MCF 10A (cell line): ENCODE measurements around the gene UNC13B. TPM values are rescaled to one million over a fixed set of nuclear protein-coding genes. Genes with fewer than 3 reads are reported as not detected.

Experiments
- BruUV-seq: library from RNA; stranded (reverse); fragments of 400-500 nt; replicated peaks from 2 replicates; lab custom pipeline; 2021; lab: Mats Ljungman, UMichigan
- CTCF ChIA-PET: fragments of 300-600 bp; sonication (Branson Sonifier 250); formaldehyde crosslinking; extraction: SDS; loops from one replicate; lab custom pipeline; 2021; ENCODE audit warnings: antibody characterized with exemption, inconsistent platforms; lab: Yijun Ruan, JAX
- POLR2A ChIA-PET: fragments of 300-600, 350-650 bp; sonication (Branson Sonifier 250); formaldehyde crosslinking; extraction: SDS; loops from one replicate; lab custom pipeline; 2020; ENCODE audit warnings: antibody characterized with exemption, inconsistent platforms; lab: Yijun Ruan, JAX
- DNase-seq: peaks from one replicate; pipeline ENCODE4 v3.0.0-alpha.2; 2018; ENCODE audit not compliant: unreplicated experiment
- H3K27ac Mint-ChIP-seq: one replicate; pipeline ENCODE4 v1.8.0; 2022; ENCODE audit warnings: mild to moderate bottlenecking, low read depth, mixed read lengths; ENCODE audit not compliant: unreplicated experiment
- H3K27me3 Mint-ChIP-seq: one replicate; pipeline ENCODE4 v1.8.0; 2022; ENCODE audit warnings: mixed read lengths; ENCODE audit not compliant: insufficient read depth, unreplicated experiment
- H3K36me3 Mint-ChIP-seq: one replicate; pipeline ENCODE4 v1.8.0; 2022; ENCODE audit warnings: mild to moderate bottlenecking, moderate library complexity, mixed read lengths; ENCODE audit not compliant: insufficient read depth, unreplicated experiment
- H3K4me1 Mint-ChIP-seq: one replicate; pipeline ENCODE4 v1.8.0; 2022; ENCODE audit warnings: mixed read lengths; ENCODE audit not compliant: insufficient read depth, unreplicated experiment
- H3K4me3 Mint-ChIP-seq: one replicate; pipeline ENCODE4 v1.8.0; 2022; ENCODE audit warnings: mild to moderate bottlenecking, moderate library complexity, mixed read lengths; ENCODE audit not compliant: unreplicated experiment
- H3K9me3 Mint-ChIP-seq: one replicate; pipeline ENCODE4 v1.8.0; 2022; ENCODE audit warnings: mixed read lengths; ENCODE audit not compliant: unreplicated experiment
- intact Hi-C: fragments of 100-400 bp; cut with micrococcal nuclease; formaldehyde crosslinking; loops from 2 replicates; pipeline ENCODE4 v1.14.1; 2022
- total RNA-seq: library from RNA; stranded (reverse); gene quantifications from 2 replicates; pipeline ENCODE4 v1.2.3, GENCODE V29; 2022
- TF ChIP-seq, protein P1 (sequence below): fragments of 200-600 bp; IDR thresholded peaks from one replicate; pipeline ENCODE4 v1.8.0; 2022; ENCODE audit warnings: antibody characterized with exemption, mild to moderate bottlenecking; ENCODE audit not compliant: unreplicated experiment

Gene UNC13B
- total RNA-seq, 1 experiment from 2014 or later: 22.9 TPM

DNA sequence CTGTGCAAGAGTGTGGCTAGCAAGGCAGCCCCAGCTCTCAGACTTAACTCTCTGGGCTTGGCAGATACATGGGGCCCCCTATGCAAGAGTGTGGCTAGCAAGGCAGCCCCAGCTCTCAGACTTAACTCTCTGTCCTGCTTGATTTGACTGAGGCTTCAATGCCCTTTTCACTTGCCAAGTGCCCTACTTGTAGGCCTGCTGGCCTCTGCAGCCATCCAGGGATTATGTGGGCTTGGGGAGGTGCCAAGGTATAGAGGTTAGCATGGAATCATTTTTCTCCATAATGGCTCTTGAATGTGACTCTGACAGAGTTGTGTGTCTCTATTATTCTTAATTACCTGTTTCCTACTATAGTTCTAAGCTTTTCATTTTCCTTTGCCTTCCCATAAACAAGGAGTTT lies 212.6 kb downstream of the UNC13B start:
- Mint-ChIP-seq H3K4me3 (no peak overlapping the region), H3K9me3 (peaks cover 11% of the 10 kb centered on the region), H3K27ac (no peak overlapping the region), H3K27me3 (no peaks in the 10 kb centered on the region), H3K4me1 (no peaks in the 10 kb centered on the region), H3K36me3 (no peaks in the 10 kb centered on the region)
- intact Hi-C loops: no loop called here
- ChIA-PET POLR2A (interaction anchor here (0.6 kb wide), 1 partner anchor 344 kb away, joined by 3 read pairs; no protein-coding TSS in a partner anchor), CTCF (no interaction called here)
- no peak for DNase-seq
- no TSS peak for BruUV-seq
- TF ChIP-seq, protein P1, sequence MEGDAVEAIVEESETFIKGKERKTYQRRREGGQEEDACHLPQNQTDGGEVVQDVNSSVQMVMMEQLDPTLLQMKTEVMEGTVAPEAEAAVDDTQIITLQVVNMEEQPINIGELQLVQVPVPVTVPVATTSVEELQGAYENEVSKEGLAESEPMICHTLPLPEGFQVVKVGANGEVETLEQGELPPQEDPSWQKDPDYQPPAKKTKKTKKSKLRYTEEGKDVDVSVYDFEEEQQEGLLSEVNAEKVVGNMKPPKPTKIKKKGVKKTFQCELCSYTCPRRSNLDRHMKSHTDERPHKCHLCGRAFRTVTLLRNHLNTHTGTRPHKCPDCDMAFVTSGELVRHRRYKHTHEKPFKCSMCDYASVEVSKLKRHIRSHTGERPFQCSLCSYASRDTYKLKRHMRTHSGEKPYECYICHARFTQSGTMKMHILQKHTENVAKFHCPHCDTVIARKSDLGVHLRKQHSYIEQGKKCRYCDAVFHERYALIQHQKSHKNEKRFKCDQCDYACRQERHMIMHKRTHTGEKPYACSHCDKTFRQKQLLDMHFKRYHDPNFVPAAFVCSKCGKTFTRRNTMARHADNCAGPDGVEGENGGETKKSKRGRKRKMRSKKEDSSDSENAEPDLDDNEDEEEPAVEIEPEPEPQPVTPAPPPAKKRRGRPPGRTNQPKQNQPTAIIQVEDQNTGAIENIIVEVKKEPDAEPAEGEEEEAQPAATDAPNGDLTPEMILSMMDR: no peak

- no peak overlapping the region for H3K4me3 Mint-ChIP-seq
- H3K27me3 Mint-ChIP-seq: no peaks in the 10 kb centered on the region
- H3K4me1 Mint-ChIP-seq: no peaks in the 10 kb centered on the region
- BruUV-seq: no TSS peak
- no peak overlapping the region for H3K27ac Mint-ChIP-seq
- CTCF ChIA-PET: no interaction called here
- DNase-seq: no peak
- TF ChIP-seq, protein P1: no peak
- H3K36me3 Mint-ChIP-seq: no peaks in the 10 kb centered on the region
- POLR2A ChIA-PET: interaction anchor here (0.6 kb wide), 1 partner anchor 344 kb away, joined by 3 read pairs; no protein-coding TSS in a partner anchor
- peaks cover 11% of the 10 kb centered on the region for H3K9me3 Mint-ChIP-seq
- intact Hi-C loops: no loop called here
Measured at GRCh38 chr9:35374910-35375309, 213.1 kb downstream of the UNC13B start.

- H3K27me3 Mint-ChIP-seq: no peaks in the 10 kb centered on the region
- CTCF ChIA-PET: interaction anchor here (0.6 to 1.1 kb wide), 2 partner anchors 9 to 12 kb away, joined by 3 read pairs; no protein-coding TSS in a partner anchor
- H3K27ac Mint-ChIP-seq: no peak overlapping the region
- H3K4me3 Mint-ChIP-seq: no peak overlapping the region
- intact Hi-C loops: no loop called here
- no peaks in the 10 kb centered on the region for H3K4me1 Mint-ChIP-seq
- POLR2A ChIA-PET: interaction anchor here (1.0 kb wide), 1 partner anchor 13 kb away, joined by 5 read pairs; no protein-coding TSS in a partner anchor
- BruUV-seq: no TSS peak
- no peaks in the 10 kb centered on the region for H3K9me3 Mint-ChIP-seq
- no peaks in the 10 kb centered on the region for H3K36me3 Mint-ChIP-seq
- no peak for DNase-seq
- TF ChIP-seq, protein P1: no peak
Measured at GRCh38 chr9:35380039-35380438, 218.2 kb downstream of the UNC13B start.

DNA sequence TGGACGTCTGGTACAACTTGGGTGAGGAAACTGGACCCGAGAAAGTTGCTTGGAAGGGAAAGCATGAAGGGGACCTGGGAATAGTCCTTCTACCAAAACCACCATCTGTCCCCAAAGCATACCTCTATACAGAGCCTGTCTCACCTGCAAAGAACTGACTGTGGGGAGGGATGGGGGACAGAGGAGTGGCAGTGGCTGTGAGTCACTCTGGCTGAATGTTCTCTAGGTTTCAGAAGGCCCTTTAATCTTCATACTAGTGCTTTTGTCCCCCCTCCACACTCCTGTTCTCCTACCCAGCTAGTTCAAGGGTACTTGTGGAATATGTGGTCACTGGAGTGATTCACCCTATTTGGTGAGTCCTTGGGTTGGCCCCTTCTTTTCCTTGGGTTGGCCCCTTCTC lies 218.8 kb downstream of the UNC13B start:
- intact Hi-C loops: no loop called here
- no peaks in the 10 kb centered on the region for H3K27me3 Mint-ChIP-seq
- H3K27ac Mint-ChIP-seq: no peak overlapping the region
- H3K36me3 Mint-ChIP-seq: no peaks in the 10 kb centered on the region
- POLR2A ChIA-PET: no interaction called here
- no peak overlapping the region for H3K4me3 Mint-ChIP-seq
- H3K9me3 Mint-ChIP-seq: no peaks in the 10 kb centered on the region
- TF ChIP-seq, protein P1: no peak
- no peak for DNase-seq
- H3K4me1 Mint-ChIP-seq: no peaks in the 10 kb centered on the region
- CTCF ChIA-PET: no interaction called here
- no TSS peak for BruUV-seq
